GM23248 (cell line): ENCODE data around the gene SLC22A2. TPM values are rescaled to one million over a fixed set of nuclear protein-coding genes. Genes with fewer than 3 reads are reported as not detected.
"Not testable (repeated sequence)": the region's sequence is repeated elsewhere in the genome, so short reads cannot be mapped to it uniquely, and the experiment has no call there.

ENCODE experiments used
- DNase-seq: peaks from one replicate; pipeline ENCODE4 v3.0.0-alpha.2; 2015
- H2AFZ ChIP-seq: fragments of 200-600 bp; sonication (generic); 2 replicates; pipeline ENCODE4 v1.6.1; 2016; ENCODE audit warnings: antibody characterized with exemption
- H3F3A ChIP-seq: fragments of 200-600 bp; sonication (generic); 2 replicates; pipeline ENCODE4 v1.6.1; 2016; ENCODE audit warnings: mild to moderate bottlenecking, antibody characterized with exemption, mixed run types; ENCODE audit not compliant: insufficient read depth
- H3K27ac ChIP-seq: fragments of 200-600 bp; sonication (generic); 2 replicates; pipeline ENCODE4 v1.5.1; 2016; ENCODE audit warnings: mild to moderate bottlenecking
- H3K27me3 ChIP-seq: fragments of 200-600 bp; sonication (generic); replicated peaks from 2 replicates; pipeline ENCODE4 v1.6.1; 2016; ENCODE audit warnings: mild to moderate bottlenecking; ENCODE audit not compliant: insufficient read depth
- H3K36me3 ChIP-seq: fragments of 200-600 bp; sonication (generic); 2 replicates; pipeline ENCODE4 v1.6.1; 2016; ENCODE audit warnings: low read depth, mild to moderate bottlenecking
- H3K4me1 ChIP-seq: fragments of 200-600 bp; sonication (generic); 2 replicates; pipeline ENCODE4 v1.6.1; 2016; ENCODE audit warnings: mild to moderate bottlenecking; ENCODE audit not compliant: insufficient read depth
- H3K4me2 ChIP-seq: fragments of 200-600 bp; sonication (generic); one replicate; pipeline ENCODE4 v1.6.1; 2016; ENCODE audit warnings: mild to moderate bottlenecking; ENCODE audit not compliant: unreplicated experiment
- H3K4me3 ChIP-seq: fragments of 200-600 bp; sonication (generic); 2 replicates; pipeline ENCODE4 v1.5.1; 2016; ENCODE audit warnings: mild to moderate bottlenecking
- H3K79me2 ChIP-seq: fragments of 200-600 bp; sonication (generic); 2 replicates; pipeline ENCODE4 v1.6.1; 2016; ENCODE audit warnings: mild to moderate bottlenecking; ENCODE audit not compliant: insufficient read depth
- H3K9ac ChIP-seq: fragments of 200-600 bp; sonication (generic); 2 replicates; pipeline ENCODE4 v1.6.1; 2016; ENCODE audit warnings: mild to moderate bottlenecking
- H3K9me2 ChIP-seq: fragments of 200-600 bp; sonication (generic); 2 replicates; pipeline ENCODE4 v1.6.1; 2016; ENCODE audit warnings: mixed run types, mild to moderate bottlenecking, moderate library complexity; ENCODE audit not compliant: insufficient read depth
- H3K9me3 ChIP-seq: fragments of 200-600 bp; sonication (generic); one replicate; pipeline ENCODE4 v1.6.1; 2017; ENCODE audit warnings: low read depth
- H4K20me1 ChIP-seq: fragments of 200-600 bp; sonication (generic); 2 replicates; pipeline ENCODE4 v1.6.0; 2016; ENCODE audit not compliant: insufficient read depth
- EZH2 ChIP-seq: fragments of 200-600 bp; sonication (generic); IDR thresholded peaks from 2 replicates; pipeline ENCODE4 v1.6.1; 2018; ENCODE audit warnings: antibody characterized with exemption, mild to moderate bottlenecking; ENCODE audit not compliant: insufficient read depth, poor library complexity, severe bottlenecking
- EZH2phosphoT487 ChIP-seq: fragments of 200-600 bp; sonication (generic); IDR thresholded peaks from 2 replicates; pipeline ENCODE4 v1.6.1; 2018; ENCODE audit warnings: antibody characterized with exemption, moderate library complexity, mild to moderate bottlenecking, low read depth; ENCODE audit not compliant: insufficient read depth
- WGBS, 2 experiments: methylation state at CpG; one replicate each; pipeline ENCODE4 v1.1.6; 2015 to 2017; ENCODE audit warnings: low lambda C conversion rate in 2 of 2, low coverage in 1 of 2; ENCODE audit errors: missing lambda C conversion rate in 2 of 2; 5-methylcytosine and 5-hydroxymethylcytosine counted together
- in situ Hi-C: fragments of 300-500 bp; cut with MboI; formaldehyde crosslinking; loops from 2 replicates; pipeline ENCODE4 v1.15.0; 2020
- polyA plus RNA-seq: library from polyadenylated mRNA; unstranded; fragments of >200 nt; fragmentation: Nextera tagmentation; extraction: Ambion mirVana; gene quantifications from 2 replicates; pipeline ENCODE4 v1.2.1, GENCODE V29; 2016
- total RNA-seq: library from RNA; depleted of rRNA; stranded (reverse); fragments of >200 nt; shearing (Covaris generic); gene quantifications from 2 replicates; pipeline ENCODE4 v1.2.3, GENCODE V29; 2014; rRNA removed

Gene SLC22A2
- not detected in 2 replicates for total RNA-seq
- not detected in 2 replicates for polyA plus RNA-seq

DNA sequence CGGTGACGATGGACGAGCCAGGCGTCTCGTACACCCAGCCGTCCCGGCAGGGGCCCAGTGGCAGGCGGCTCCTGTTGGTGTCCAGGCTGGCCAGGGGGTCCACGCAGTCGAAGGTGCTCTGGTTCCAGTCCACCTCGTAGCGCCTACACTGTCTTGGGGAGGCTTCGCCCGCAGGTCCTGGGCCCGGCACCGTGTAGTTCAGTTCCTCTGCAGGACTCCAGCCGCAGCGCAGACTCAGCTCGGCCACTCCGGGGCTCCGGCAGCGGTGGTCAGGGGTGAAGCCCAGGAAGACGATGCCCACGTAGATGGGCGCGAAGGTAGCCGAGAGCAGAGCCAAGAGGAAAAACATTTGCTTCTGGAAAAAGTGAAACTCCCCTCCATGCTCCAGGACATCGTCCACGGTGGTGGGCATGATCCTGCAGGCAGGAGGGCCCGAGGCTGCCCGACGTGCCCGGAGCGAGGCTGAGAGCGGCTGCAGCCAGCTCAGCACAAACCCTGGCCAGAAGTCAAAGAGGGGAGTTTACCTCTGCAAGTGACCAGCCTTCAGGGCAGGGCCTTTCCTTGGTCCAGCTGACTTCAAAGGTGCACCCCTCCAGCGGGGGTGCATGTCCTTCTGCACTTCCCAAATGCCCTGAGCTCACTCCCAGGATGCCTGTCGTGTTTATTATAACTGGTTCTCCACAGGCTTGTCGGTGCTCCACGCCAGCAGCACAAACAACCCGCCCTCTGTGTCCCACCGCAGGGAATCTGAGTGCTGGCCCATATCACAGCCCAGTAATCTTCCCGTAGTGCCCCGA lies at the start of gene SLC22A2:
TSS of gene SLC22A2 (minus strand) at position 476 of the 797 bp plus-strand sequence. CDS start at position 412, 64 bp downstream.
- no peak for DNase-seq
- Histone ChIP-seq H3K4me1 (no peaks in the 10 kb centered on the region), H3K9me3 (no peaks in the 10 kb centered on the region), H3K9ac (no peak within 1 kb of the TSS), H3K36me3 (no peaks in the 10 kb centered on the region), H2AFZ (no peak within 1 kb of the TSS), H3K27me3 (no peaks in the 10 kb centered on the region), H3K27ac (no peak within 1 kb of the TSS), H3K4me2 (no peak within 1 kb of the TSS), H3K9me2 (no peaks in the 10 kb centered on the region), H3F3A (no peaks in the 10 kb centered on the region), H4K20me1 (no peaks in the 10 kb centered on the region), H3K79me2 (no peaks in the 10 kb centered on the region), H3K4me3 (no peak within 1 kb of the TSS)
- in situ Hi-C loops = no loop called here
- TF ChIP-seq EZH2 = no peak
- no peak for TF ChIP-seq EZH2phosphoT487
- WGBS, 2 experiments = 75 to 78% methylated on average over 43 of the region's 43 CpGs

- DNase-seq = no peak
- Histone ChIP-seq H4K20me1 (no peaks in the 10 kb centered on the region), H3K4me3 (no peak overlapping the region), H3K27ac (no peak overlapping the region), H3K27me3 (no peaks in the 10 kb centered on the region), H3K9me3 (peaks cover 9% of the 10 kb centered on the region), H3K79me2 (no peaks in the 10 kb centered on the region), H3K4me2 (no peak overlapping the region), H3K4me1 (no peaks in the 10 kb centered on the region), H3K36me3 (no peaks in the 10 kb centered on the region), H3F3A (no peaks in the 10 kb centered on the region), H3K9ac (no peak overlapping the region), H2AFZ (no peak overlapping the region), H3K9me2 (no peaks in the 10 kb centered on the region)
- in situ Hi-C loops = no loop called here
- 24 to 35% methylated on average over 7 of the region's 7 CpGs for WGBS, 2 experiments
- TF ChIP-seq EZH2 (no peak), EZH2phosphoT487 (no peak)
Measured at GRCh38 chr6:160305926-160306713, 47.5 kb upstream of the SLC22A2 start.

DNA sequence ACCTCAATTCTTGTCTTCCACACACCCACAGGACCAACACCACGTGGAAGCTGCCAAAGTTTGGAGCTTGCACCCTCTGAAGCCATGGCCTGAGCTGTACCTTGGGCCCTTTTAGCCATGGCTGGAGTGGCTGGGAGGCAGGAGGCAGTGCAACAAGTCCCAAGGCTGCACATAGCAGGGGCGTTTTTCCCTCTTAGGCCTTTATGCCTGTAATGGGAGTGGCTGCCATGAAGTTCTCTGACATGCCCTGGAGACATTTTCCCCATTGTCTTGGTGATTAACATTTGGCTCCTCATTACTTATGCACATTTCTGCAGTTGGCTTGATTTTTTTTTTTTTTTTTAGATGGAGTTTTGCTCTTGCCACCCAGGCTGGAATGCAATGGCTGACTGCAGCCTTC lies 45.2 kb upstream of the SLC22A2 start:
- TF ChIP-seq EZH2phosphoT487 (no peak), EZH2 (no peak)
- H3K4me3 ChIP-seq = no peak overlapping the region
- DNase-seq = no peak
- no peaks in the 10 kb centered on the region for H3K79me2 ChIP-seq
- no peak overlapping the region for H3K4me2 ChIP-seq
- 3 to 5% methylated on average over 2 of the region's 2 CpGs for WGBS, 2 experiments
- H3K36me3 ChIP-seq = no peaks in the 10 kb centered on the region
- H3K27me3 ChIP-seq = no peaks in the 10 kb centered on the region
- no peak overlapping the region for H3K27ac ChIP-seq
- H2AFZ ChIP-seq = no peak overlapping the region
- no peaks in the 10 kb centered on the region for H3K9me3 ChIP-seq
- in situ Hi-C loops = no loop called here
- no peaks in the 10 kb centered on the region for H3K9me2 ChIP-seq
- no peaks in the 10 kb centered on the region for H4K20me1 ChIP-seq
- H3K9ac ChIP-seq = no peak overlapping the region
- no peaks in the 10 kb centered on the region for H3F3A ChIP-seq
- H3K4me1 ChIP-seq = no peaks in the 10 kb centered on the region

DNA sequence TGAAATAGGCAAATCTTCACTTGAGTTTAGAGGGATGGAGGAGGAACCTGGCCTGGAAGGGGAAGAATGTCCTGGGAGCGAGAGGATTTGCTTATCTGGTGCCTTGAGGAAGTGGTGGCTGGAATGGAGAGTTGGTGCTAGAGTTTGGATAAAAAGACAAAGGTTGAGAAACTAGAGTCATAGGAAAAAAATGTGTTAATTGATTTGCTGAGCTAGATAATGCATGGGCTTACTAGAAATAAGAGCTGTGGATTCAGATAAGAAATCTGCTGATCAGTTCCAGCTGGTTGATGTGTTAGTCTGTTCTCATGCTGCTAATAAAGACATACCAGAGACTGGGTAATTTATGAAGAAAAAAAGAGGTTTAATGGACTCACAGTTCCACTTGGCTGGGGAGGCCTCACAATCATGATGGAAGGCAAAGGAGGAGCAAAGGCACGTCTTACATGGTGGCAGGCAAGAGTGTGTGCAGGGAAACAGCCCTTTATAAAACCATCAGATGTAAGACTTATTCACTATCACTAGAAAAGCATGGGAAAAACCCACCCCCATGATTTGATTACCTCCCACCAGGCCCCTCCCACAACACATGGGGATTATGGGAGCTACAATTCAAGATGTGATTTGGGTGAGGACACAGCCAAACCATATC lies 43.9 kb upstream of the SLC22A2 start:
- H2AFZ ChIP-seq, H4K20me1 ChIP-seq, H3K9me2 ChIP-seq, DNase-seq, H3K36me3 ChIP-seq, H3K27me3 ChIP-seq, H3K9ac ChIP-seq, H3K4me2 ChIP-seq, H3F3A ChIP-seq, H3K9me3 ChIP-seq, H3K27ac ChIP-seq, H3K4me3 ChIP-seq, in situ Hi-C loops, H3K79me2 ChIP-seq, H3K4me1 ChIP-seq: not testable (repeated sequence)
- 45 to 66% methylated on average over 2 of the region's 2 CpGs for WGBS, 2 experiments
